K562 (cell line): Measurements from ENCODE around the gene MSS51. TPM values are rescaled to one million over a fixed set of nuclear protein-coding genes. Genes with fewer than 3 reads are reported as not detected.
A peak's percentile ranks its signal among the peaks of the same experiment; 100 is the strongest.

ENCODE experiments used
- BMI1 ChIP-seq: fragments of 150-350 bp; IDR thresholded peaks from 2 replicates; pipeline ENCODE4 v1.6.1; 2014; ENCODE audit warnings: low read length
- BRD4 ChIP-seq: fragments of 200-600 bp; sonication (generic); IDR thresholded peaks from 2 replicates; pipeline ENCODE4 v1.6.1; 2017; ENCODE audit warnings: inconsistent platforms
- DACH1 ChIP-seq: fragments of 450-650 bp; IDR thresholded peaks from 2 replicates; pipeline ENCODE4 v1.6.1; 2018; ENCODE audit not compliant: partially characterized antibody
- EHMT2 ChIP-seq: fragments of 450-650 bp; IDR thresholded peaks from 2 replicates; pipeline ENCODE4 v1.6.1; 2018; ENCODE audit warnings: antibody characterized with exemption
- ESRRA ChIP-seq: fragments of 450-650 bp; IDR thresholded peaks from 2 replicates; pipeline ENCODE4 v1.6.1; 2014; ENCODE audit warnings: low read depth, mild to moderate bottlenecking, moderate library complexity, borderline replicate concordance
- ETV6 ChIP-seq, 3 experiments: fragments of 150-350 bp in 1 of 3; sonication (generic) in 1 of 3; formaldehyde crosslinking in 1 of 3; IDR thresholded peaks; 2 replicates each; pipeline versions ENCODE4 v1.6.1 to v1.8.0; 2014 to 2022; ENCODE audit warnings: borderline replicate concordance in 2 of 3, low read depth in 2 of 3, antibody characterized with exemption in 1 of 3, low read length in 1 of 3, mild to moderate bottlenecking in 1 of 3, missing genetic modification reagents in 1 of 3
- ILF3 ChIP-seq: fragments of 450-650 bp; IDR thresholded peaks from 2 replicates; pipeline ENCODE4 v1.6.1; 2018; ENCODE audit warnings: antibody characterized with exemption, mild to moderate bottlenecking, moderate library complexity, borderline replicate concordance
- MTA2 ChIP-seq: fragments of 450-650 bp; IDR thresholded peaks from 2 replicates; pipeline ENCODE4 v1.6.1; 2016; ENCODE audit warnings: low read depth
- MYBL2 ChIP-seq, 2 experiments: fragments of 450-650 bp in 1 of 2; sonication (generic) in 1 of 2; formaldehyde crosslinking in 1 of 2; IDR thresholded peaks; 2 replicates each; pipeline versions ENCODE4 v1.6.1 to v1.8.1; 2017 to 2022; ENCODE audit warnings: borderline replicate concordance in 1 of 2, inconsistent platforms in 1 of 2, low read depth in 1 of 2, mild to moderate bottlenecking in 1 of 2, missing genetic modification reagents in 1 of 2, moderate library complexity in 1 of 2
- PHB ChIP-seq: fragments of 250-450 bp; sonication (Bioruptor Pico); IDR thresholded peaks from 2 replicates; pipeline ENCODE4 v1.5.0; 2021
- TBL1XR1 ChIP-seq, 2 experiments: IDR thresholded peaks; 2 replicates each; pipeline ENCODE4 v1.6.1; 2012; ENCODE audit warnings: improper control_type of control experiment in 2 of 2, low read length in 2 of 2, mild to moderate bottlenecking in 1 of 2
- TEAD2 ChIP-seq: fragments of 450-650 bp; IDR thresholded peaks from 2 replicates; pipeline ENCODE4 v1.6.1; 2016; ENCODE audit warnings: missing genetic modification characterization, control low read depth, missing compliant biosample characterization
- ZNF324 ChIP-seq: fragments of 250-450 bp; sonication (Bioruptor Pico); IDR thresholded peaks from 2 replicates; pipeline ENCODE4 v1.4.0; 2020; ENCODE audit warnings: mild to moderate bottlenecking
- polyA plus RNA-seq, 8 experiments: library from polyadenylated mRNA; depleted of rRNA in 4 of 8; stranded (reverse) in 5 of 8; unstranded in 3 of 8; fragments of >200 nt; fragmentation: Nextera tagmentation in 2 of 8; fragmentation: Illumina TruSeq in 1 of 8; extraction: Ambion mirVana in 2 of 8; extraction: Trizol in 1 of 8; gene quantifications; 2 replicates each; pipeline versions ENCODE4 v1.2.1 to v1.2.3, GENCODE V29; 2011 to 2014; ENCODE audit warnings: inconsistent platforms in 1 of 8, missing spikeins in 1 of 8
- total RNA-seq, 7 experiments: library from RNA; depleted of rRNA in 6 of 7; stranded (reverse); fragments of >200 nt in 6 of 7; fragmentation: Illumina TruSeq in 2 of 7; extraction: Trizol in 2 of 7; gene quantifications; 2 replicates each; pipeline versions ENCODE4 v1.2.1 to v1.2.3, GENCODE V29; 2011 to 2021; ENCODE audit warnings: low replicate concordance in 1 of 7
- TF ChIP-seq, protein P1 (sequence below), 2 experiments: fragments of 450-650 bp; IDR thresholded peaks; 2 replicates each; pipeline ENCODE4 v1.6.1; 2018; ENCODE audit warnings: mild to moderate bottlenecking in 2 of 2, low read depth in 1 of 2; ENCODE audit not compliant: partially characterized antibody in 2 of 2
- TF ChIP-seq, protein P2 (sequence below): fragments of 450-650 bp; IDR thresholded peaks from 2 replicates; pipeline ENCODE4 v1.6.1; 2018; ENCODE audit not compliant: partially characterized antibody

The MSS51 gene
- total and polyA plus RNA-seq, 9 of the 15 experiments (the other 6 are each of a cell fraction or from before 2014, with no cell fraction given): 0.28 to 1.8 (median 1.2) TPM

- TF ChIP-seq ESRRA (peak; percentile 29; the same call in 1 of the 2 replicates), MTA2 (peak; percentile 99), BMI1 (0 out of 2 replicates have a peak, but pooled peaks have one; percentile 24), DACH1 (peak; percentile 86), BRD4 (0 out of 2 replicates have a peak, but pooled peaks have one; percentile 70), ZNF324 (0 out of 2 replicates have a peak, but pooled peaks have one; percentile 1), EHMT2 (peak; percentile 91), TEAD2 (peak; percentile 55; the same call in 1 of the 2 replicates), ETV6 (IDR thresholded peaks at IDR 0.05; ENCODE audit: borderline replicate concordance in 1 of 2, low read depth in 2 of 2, low read length in 1 of 2) (peak in 1 of 2 experiments; percentile 51; a peak in 1 of 4 replicates), ETV6 (CRISPR knock-in tag; IDR thresholded peaks at IDR 0.05; ENCODE audit: borderline replicate concordance) (no peak), MYBL2 (IDR thresholded peaks at IDR 0.05; ENCODE audit: low read depth) (peak; percentile 51), MYBL2 (CRISPR knock-in tag; IDR thresholded peaks at IDR 0.05; ENCODE audit: borderline replicate concordance) (no peak), TBL1XR1 (IDR thresholded peaks at IDR 0.05; ENCODE audit: low read length in 2 of 2) (peak; percentile 95 to 98), ILF3 (peak; percentile 94; the same call in 1 of the 2 replicates), PHB (0 out of 2 replicates have a peak, but pooled peaks have one; percentile 35)
- TF ChIP-seq, protein P1, sequence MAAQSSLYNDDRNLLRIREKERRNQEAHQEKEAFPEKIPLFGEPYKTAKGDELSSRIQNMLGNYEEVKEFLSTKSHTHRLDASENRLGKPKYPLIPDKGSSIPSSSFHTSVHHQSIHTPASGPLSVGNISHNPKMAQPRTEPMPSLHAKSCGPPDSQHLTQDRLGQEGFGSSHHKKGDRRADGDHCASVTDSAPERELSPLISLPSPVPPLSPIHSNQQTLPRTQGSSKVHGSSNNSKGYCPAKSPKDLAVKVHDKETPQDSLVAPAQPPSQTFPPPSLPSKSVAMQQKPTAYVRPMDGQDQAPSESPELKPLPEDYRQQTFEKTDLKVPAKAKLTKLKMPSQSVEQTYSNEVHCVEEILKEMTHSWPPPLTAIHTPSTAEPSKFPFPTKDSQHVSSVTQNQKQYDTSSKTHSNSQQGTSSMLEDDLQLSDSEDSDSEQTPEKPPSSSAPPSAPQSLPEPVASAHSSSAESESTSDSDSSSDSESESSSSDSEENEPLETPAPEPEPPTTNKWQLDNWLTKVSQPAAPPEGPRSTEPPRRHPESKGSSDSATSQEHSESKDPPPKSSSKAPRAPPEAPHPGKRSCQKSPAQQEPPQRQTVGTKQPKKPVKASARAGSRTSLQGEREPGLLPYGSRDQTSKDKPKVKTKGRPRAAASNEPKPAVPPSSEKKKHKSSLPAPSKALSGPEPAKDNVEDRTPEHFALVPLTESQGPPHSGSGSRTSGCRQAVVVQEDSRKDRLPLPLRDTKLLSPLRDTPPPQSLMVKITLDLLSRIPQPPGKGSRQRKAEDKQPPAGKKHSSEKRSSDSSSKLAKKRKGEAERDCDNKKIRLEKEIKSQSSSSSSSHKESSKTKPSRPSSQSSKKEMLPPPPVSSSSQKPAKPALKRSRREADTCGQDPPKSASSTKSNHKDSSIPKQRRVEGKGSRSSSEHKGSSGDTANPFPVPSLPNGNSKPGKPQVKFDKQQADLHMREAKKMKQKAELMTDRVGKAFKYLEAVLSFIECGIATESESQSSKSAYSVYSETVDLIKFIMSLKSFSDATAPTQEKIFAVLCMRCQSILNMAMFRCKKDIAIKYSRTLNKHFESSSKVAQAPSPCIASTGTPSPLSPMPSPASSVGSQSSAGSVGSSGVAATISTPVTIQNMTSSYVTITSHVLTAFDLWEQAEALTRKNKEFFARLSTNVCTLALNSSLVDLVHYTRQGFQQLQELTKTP (IDR thresholded peaks at IDR 0.05; ENCODE audit: low read depth in 1 of 2, partially characterized antibody in 2 of 2): peak in 1 of 2 experiments; percentile 97
- TF ChIP-seq, protein P2, sequence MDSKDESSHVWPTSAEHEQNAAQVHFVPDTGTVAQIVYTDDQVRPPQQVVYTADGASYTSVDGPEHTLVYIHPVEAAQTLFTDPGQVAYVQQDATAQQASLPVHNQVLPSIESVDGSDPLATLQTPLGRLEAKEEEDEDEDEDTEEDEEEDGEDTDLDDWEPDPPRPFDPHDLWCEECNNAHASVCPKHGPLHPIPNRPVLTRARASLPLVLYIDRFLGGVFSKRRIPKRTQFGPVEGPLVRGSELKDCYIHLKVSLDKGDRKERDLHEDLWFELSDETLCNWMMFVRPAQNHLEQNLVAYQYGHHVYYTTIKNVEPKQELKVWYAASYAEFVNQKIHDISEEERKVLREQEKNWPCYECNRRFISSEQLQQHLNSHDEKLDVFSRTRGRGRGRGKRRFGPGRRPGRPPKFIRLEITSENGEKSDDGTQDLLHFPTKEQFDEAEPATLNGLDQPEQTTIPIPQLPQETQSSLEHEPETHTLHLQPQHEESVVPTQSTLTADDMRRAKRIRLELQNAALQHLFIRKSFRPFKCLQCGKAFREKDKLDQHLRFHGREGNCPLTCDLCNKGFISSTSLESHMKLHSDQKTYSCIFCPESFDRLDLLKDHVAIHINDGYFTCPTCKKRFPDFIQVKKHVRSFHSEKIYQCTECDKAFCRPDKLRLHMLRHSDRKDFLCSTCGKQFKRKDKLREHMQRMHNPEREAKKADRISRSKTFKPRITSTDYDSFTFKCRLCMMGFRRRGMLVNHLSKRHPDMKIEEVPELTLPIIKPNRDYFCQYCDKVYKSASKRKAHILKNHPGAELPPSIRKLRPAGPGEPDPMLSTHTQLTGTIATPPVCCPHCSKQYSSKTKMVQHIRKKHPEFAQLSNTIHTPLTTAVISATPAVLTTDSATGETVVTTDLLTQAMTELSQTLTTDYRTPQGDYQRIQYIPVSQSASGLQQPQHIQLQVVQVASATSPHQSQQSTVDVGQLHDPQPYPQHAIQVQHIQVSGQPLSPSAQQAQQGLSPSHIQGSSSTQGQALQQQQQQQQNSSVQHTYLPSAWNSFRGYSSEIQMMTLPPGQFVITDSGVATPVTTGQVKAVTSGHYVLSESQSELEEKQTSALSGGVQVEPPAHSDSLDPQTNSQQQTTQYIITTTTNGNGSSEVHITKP: peak; percentile 40
Observed at GRCh38 chr10:73456187-73456890, 23.0 kb upstream of the MSS51 start (continued).
